GM23338 (cell line): Measurements from ENCODE around the gene PTPN7. TPM values are rescaled to one million over a fixed set of nuclear protein-coding genes. Genes with fewer than 3 reads are reported as not detected.

Experiments
- ATAC-seq: fragments of 200-7000 bp; cut with Tn5 transposase; 3 replicates; pipeline ENCODE4 v1.9.1; 2020
- DNase-seq: peaks from one replicate; pipeline ENCODE4 v3.0.0-alpha.2; 2015; ENCODE audit warnings: low spot score
- H2AFZ ChIP-seq: fragments of 200-600 bp; sonication (generic); 2 replicates; pipeline ENCODE4 v1.8.0; 2016; ENCODE audit warnings: antibody characterized with exemption, mild to moderate bottlenecking, moderate library complexity
- H3F3A ChIP-seq: fragments of 200-600 bp; sonication (generic); replicated peaks from 2 replicates; pipeline ENCODE4 v1.8.0; 2017; ENCODE audit warnings: antibody characterized with exemption, mixed run types, low read depth
- H3K27ac ChIP-seq: fragments of 200-600 bp; sonication (generic); 2 replicates; pipeline ENCODE4 v1.6.1; 2016; ENCODE audit warnings: low read depth
- H3K27me3 ChIP-seq: fragments of 200-600 bp; sonication (generic); 2 replicates; pipeline ENCODE4 v1.8.0; 2016; ENCODE audit warnings: mild to moderate bottlenecking, mixed run types, moderate library complexity; ENCODE audit not compliant: insufficient read depth
- H3K36me3 ChIP-seq: fragments of 200-600 bp; sonication (generic); 2 replicates; pipeline ENCODE4 v1.8.0; 2016; ENCODE audit warnings: mild to moderate bottlenecking; ENCODE audit not compliant: insufficient read depth
- H3K4me1 ChIP-seq: fragments of 200-600 bp; sonication (generic); 2 replicates; pipeline ENCODE4 v1.8.0; 2016; ENCODE audit warnings: mild to moderate bottlenecking, moderate library complexity; ENCODE audit not compliant: insufficient read depth
- H3K4me2 ChIP-seq: fragments of 200-600 bp; sonication (generic); 2 replicates; pipeline ENCODE4 v1.7.1; 2017; ENCODE audit warnings: mixed run types
- H3K4me3 ChIP-seq: fragments of 200-600 bp; sonication (generic); 2 replicates; pipeline ENCODE4 v1.6.1; 2016; ENCODE audit warnings: mixed run types
- H3K79me2 ChIP-seq: fragments of 200-600 bp; sonication (generic); replicated peaks from 2 replicates; pipeline ENCODE4 v1.8.0; 2017; ENCODE audit warnings: mild to moderate bottlenecking; ENCODE audit not compliant: insufficient read depth
- H3K9me2 ChIP-seq: fragments of 200-600 bp; sonication (generic); 2 replicates; pipeline ENCODE4 v1.8.0; 2017; ENCODE audit not compliant: insufficient read depth
- H4K20me1 ChIP-seq: fragments of 200-600 bp; sonication (generic); replicated peaks from 2 replicates; pipeline ENCODE4 v1.8.0; 2017; ENCODE audit warnings: mild to moderate bottlenecking; ENCODE audit not compliant: insufficient read depth
- H3K27ac Mint-ChIP-seq: 2 replicates; pipeline ENCODE4 v1.8.0; 2020; ENCODE audit warnings: inconsistent platforms, mild to moderate bottlenecking, moderate library complexity, mixed read lengths
- H3K27me3 Mint-ChIP-seq: 3 replicates; pipeline ENCODE4 v1.8.0; 2022; ENCODE audit warnings: low read depth, mild to moderate bottlenecking, moderate library complexity, mixed read lengths, inconsistent platforms; ENCODE audit not compliant: insufficient read depth, poor library complexity
- H3K36me3 Mint-ChIP-seq: 3 replicates; pipeline ENCODE4 v1.8.0; 2021; ENCODE audit warnings: low read depth, mild to moderate bottlenecking, inconsistent platforms, moderate library complexity, mixed read lengths
- H3K4me1 Mint-ChIP-seq: 3 replicates; pipeline ENCODE4 v1.8.0; 2020; ENCODE audit warnings: mild to moderate bottlenecking, inconsistent platforms, mixed read lengths
- H3K4me3 Mint-ChIP-seq: 3 replicates; pipeline ENCODE4 v1.8.0; 2021; ENCODE audit warnings: moderate library complexity, mild to moderate bottlenecking, inconsistent platforms, mixed read lengths
- H3K9me3 Mint-ChIP-seq: 3 replicates; pipeline ENCODE4 v1.8.0; 2020; ENCODE audit warnings: moderate library complexity, mild to moderate bottlenecking, inconsistent platforms, mixed read lengths
- CREB1 ChIP-seq: fragments of 250-450 bp; sonication (Bioruptor Pico); IDR thresholded peaks from 2 replicates; pipeline ENCODE4 v1.5.0; 2020; ENCODE audit warnings: low read depth, mild to moderate bottlenecking, moderate library complexity
- EZH2phosphoT487 ChIP-seq: fragments of 200-600 bp; sonication (generic); IDR thresholded peaks from one replicate; pipeline ENCODE4 v1.8.1; 2018; ENCODE audit warnings: antibody characterized with exemption; ENCODE audit not compliant: unreplicated experiment
- JUNB ChIP-seq: IDR thresholded peaks from one replicate; pipeline ENCODE4 v1.6.1; 2016; ENCODE audit warnings: antibody characterized with exemption; ENCODE audit not compliant: unreplicated experiment
- NANOG ChIP-seq: IDR thresholded peaks from 2 replicates; pipeline ENCODE4 v1.6.1; 2016; ENCODE audit warnings: antibody characterized with exemption, borderline replicate concordance
- POLR2AphosphoS5 ChIP-seq: IDR thresholded peaks from 2 replicates; pipeline ENCODE4 v1.6.1; 2016; ENCODE audit warnings: antibody characterized with exemption, low read depth
- STAT1 ChIP-seq: IDR thresholded peaks from one replicate; pipeline ENCODE4 v1.6.1; 2016; ENCODE audit warnings: antibody characterized with exemption; ENCODE audit not compliant: unreplicated experiment
- ZNF114 ChIP-seq: fragments of 250-450 bp; sonication (Bioruptor Pico); IDR thresholded peaks from 2 replicates; pipeline ENCODE4 v1.5.0; 2020; ENCODE audit warnings: mild to moderate bottlenecking, moderate library complexity
- ZNF331 ChIP-seq: fragments of 250-450 bp; sonication (Bioruptor Pico); IDR thresholded peaks from 2 replicates; pipeline ENCODE4 v1.5.0; 2020; ENCODE audit warnings: low read depth, mild to moderate bottlenecking, moderate library complexity
- polyA plus RNA-seq: library from polyadenylated mRNA; unstranded; fragments of >200 nt; fragmentation: Nextera tagmentation; extraction: Ambion mirVana; gene quantifications from 2 replicates; pipeline ENCODE4 v1.2.1, GENCODE V29; 2016
- total RNA-seq: library from RNA; depleted of rRNA; stranded (reverse); fragments of >200 nt; shearing (Covaris generic); gene quantifications from 2 replicates; pipeline ENCODE4 v1.2.3, GENCODE V29; 2014
- TF ChIP-seq, protein P1 (sequence below), 2 experiments: fragments of 200-600 bp in 1 of 2; sonication (generic) in 1 of 2; conservative IDR thresholded peaks; 2 replicates each; pipeline versions ENCODE4 v1.5.1 to v1.6.1; 2016 to 2017; ENCODE audit warnings: antibody characterized with exemption in 2 of 2, low read depth in 2 of 2, mild to moderate bottlenecking in 2 of 2, moderate library complexity in 1 of 2

Gene PTPN7
- total and polyA plus RNA-seq, 2 experiments from 2014 or later = not detected

GRCh38 chr1:202133001-202133400 lies 27.4 kb downstream of the PTPN7 start (continued):
- TF ChIP-seq EZH2phosphoT487 = no peak
- TF ChIP-seq, protein P1, sequence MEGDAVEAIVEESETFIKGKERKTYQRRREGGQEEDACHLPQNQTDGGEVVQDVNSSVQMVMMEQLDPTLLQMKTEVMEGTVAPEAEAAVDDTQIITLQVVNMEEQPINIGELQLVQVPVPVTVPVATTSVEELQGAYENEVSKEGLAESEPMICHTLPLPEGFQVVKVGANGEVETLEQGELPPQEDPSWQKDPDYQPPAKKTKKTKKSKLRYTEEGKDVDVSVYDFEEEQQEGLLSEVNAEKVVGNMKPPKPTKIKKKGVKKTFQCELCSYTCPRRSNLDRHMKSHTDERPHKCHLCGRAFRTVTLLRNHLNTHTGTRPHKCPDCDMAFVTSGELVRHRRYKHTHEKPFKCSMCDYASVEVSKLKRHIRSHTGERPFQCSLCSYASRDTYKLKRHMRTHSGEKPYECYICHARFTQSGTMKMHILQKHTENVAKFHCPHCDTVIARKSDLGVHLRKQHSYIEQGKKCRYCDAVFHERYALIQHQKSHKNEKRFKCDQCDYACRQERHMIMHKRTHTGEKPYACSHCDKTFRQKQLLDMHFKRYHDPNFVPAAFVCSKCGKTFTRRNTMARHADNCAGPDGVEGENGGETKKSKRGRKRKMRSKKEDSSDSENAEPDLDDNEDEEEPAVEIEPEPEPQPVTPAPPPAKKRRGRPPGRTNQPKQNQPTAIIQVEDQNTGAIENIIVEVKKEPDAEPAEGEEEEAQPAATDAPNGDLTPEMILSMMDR (conservative IDR thresholded peaks at IDR 0.05; ENCODE audit: low read depth in 2 of 2) = no peak
- TF ChIP-seq STAT1 = no peak
- no peak for TF ChIP-seq JUNB
- TF ChIP-seq CREB1 (CRISPR knock-in tag) = no peak

GRCh38 chr1:202131956-202132821 lies 28.2 kb downstream of the PTPN7 start:
- no peaks in the 10 kb centered on the region for H3K27me3 ChIP-seq
- no peaks in the 10 kb centered on the region for H3K79me2 ChIP-seq
- no peak overlapping the region for H3K4me2 ChIP-seq
- H3K27me3 Mint-ChIP-seq = peaks cover 5% of the 10 kb centered on the region
- H2AFZ ChIP-seq = no peak overlapping the region
- H4K20me1 ChIP-seq = no peaks in the 10 kb centered on the region; the same call in 1 of the 2 replicates
- peak; percentile 31 for ATAC-seq
- H3K36me3 ChIP-seq = no peaks in the 10 kb centered on the region; the same call in 1 of the 2 replicates
- H3K4me3 Mint-ChIP-seq = no peak overlapping the region
- H3K4me1 Mint-ChIP-seq = peaks cover 14% of the 10 kb centered on the region
- no peaks in the 10 kb centered on the region for H3K9me2 ChIP-seq
- peaks cover 9% of the 10 kb centered on the region; the same call in 1 of the 2 replicates for H3F3A ChIP-seq
- H3K27ac ChIP-seq = peak overlapping the region; percentile 59
- H3K9me3 Mint-ChIP-seq = no peaks in the 10 kb centered on the region
- peak overlapping the region; percentile 60; the same call in 1 of the 2 replicates for H3K27ac Mint-ChIP-seq
- no peak overlapping the region for H3K4me3 ChIP-seq
- H3K4me1 ChIP-seq = peaks cover 4% of the 10 kb centered on the region; the same call in 1 of the 2 replicates
- DNase-seq = peak; percentile 44
- H3K36me3 Mint-ChIP-seq = peaks cover 25% of the 10 kb centered on the region
- TF ChIP-seq EZH2phosphoT487 (no peak), POLR2AphosphoS5 (no peak), ZNF114 (CRISPR knock-in tag) (no peak)

- peaks cover 4% of the 10 kb centered on the region; the same call in 1 of the 2 replicates for H3K4me1 ChIP-seq
- no peak overlapping the region for H3K27ac Mint-ChIP-seq
- peaks cover 4% of the 10 kb centered on the region for H3K27me3 Mint-ChIP-seq
- no peak overlapping the region for H3K4me3 Mint-ChIP-seq
- H3K27me3 ChIP-seq = no peaks in the 10 kb centered on the region
- no peak for DNase-seq
- no peak overlapping the region for H3K4me3 ChIP-seq
- no peak overlapping the region for H3K4me2 ChIP-seq
- no peaks in the 10 kb centered on the region; the same call in 1 of the 2 replicates for H4K20me1 ChIP-seq
- TF ChIP-seq STAT1 = no peak
- TF ChIP-seq, protein P1 (conservative IDR thresholded peaks at IDR 0.05; ENCODE audit: low read depth in 2 of 2) = no peak
- no peak for TF ChIP-seq POLR2AphosphoS5
- no peak for TF ChIP-seq ZNF331 (CRISPR knock-in tag)
- no peak for TF ChIP-seq CREB1 (CRISPR knock-in tag)
- TF ChIP-seq EZH2phosphoT487 = no peak
- no peak for TF ChIP-seq ZNF114 (CRISPR knock-in tag)
- no peak for TF ChIP-seq NANOG
- H3K79me2 ChIP-seq = no peaks in the 10 kb centered on the region
- peaks cover 14% of the 10 kb centered on the region for H3K4me1 Mint-ChIP-seq
- peaks cover 6% of the 10 kb centered on the region; the same call in 1 of the 2 replicates for H3F3A ChIP-seq
- H2AFZ ChIP-seq = no peak overlapping the region
- no peak overlapping the region for H3K27ac ChIP-seq
- no peaks in the 10 kb centered on the region; the same call in 1 of the 2 replicates for H3K36me3 ChIP-seq
- H3K9me2 ChIP-seq = no peaks in the 10 kb centered on the region
- H3K36me3 Mint-ChIP-seq = peaks cover 25% of the 10 kb centered on the region
- no peaks in the 10 kb centered on the region for H3K9me3 Mint-ChIP-seq
- no peak for ATAC-seq
Measured at GRCh38 chr1:202130816-202131522, 29.4 kb downstream of the PTPN7 start.
